Fibroblast of mammary gland (primary cell): ENCODE measurements around the gene CDH23.

Source experiments
- DNase-seq: peaks from one replicate; pipeline ENCODE4 v3.0.0-alpha.2; 2010; ENCODE audit warnings: low read depth
- H3K4me3 ChIP-seq: 2 replicates; pipeline ENCODE4 v1.5.1; 2011; ENCODE audit warnings: low read depth, mild to moderate bottlenecking, low read length, moderate library complexity; ENCODE audit not compliant: control insufficient read depth
- CTCF ChIP-seq: conservative IDR thresholded peaks from 2 replicates; pipeline ENCODE4 v1.5.1; 2011; ENCODE audit warnings: low read depth, low read length, inconsistent platforms; ENCODE audit not compliant: control insufficient read depth, insufficient read depth

Gene CDH23

GRCh38 chr10:71436268-71437125 lies 39.8 kb downstream of the CDH23 start:
- TF ChIP-seq CTCF, result no peak
- DNase-seq, result no peak
- H3K4me3 ChIP-seq, result no peak overlapping the region

- no peak for DNase-seq
- no peak for TF ChIP-seq CTCF
- H3K4me3 ChIP-seq, result no peak overlapping the region
Measured at GRCh38 chr10:71437537-71438092, 40.9 kb downstream of the CDH23 start.

- H3K4me3 ChIP-seq, result no peak overlapping the region
- TF ChIP-seq CTCF, result no peak
- no peak for DNase-seq
Measured at GRCh38 chr10:71438761-71439160, 42.0 kb downstream of the CDH23 start.

- TF ChIP-seq CTCF, result no peak
- no peak for DNase-seq
- no peak overlapping the region for H3K4me3 ChIP-seq
Measured at GRCh38 chr10:71439670-71440425, 43.1 kb downstream of the CDH23 start.

- DNase-seq, result no peak
- no peak overlapping the region for H3K4me3 ChIP-seq
- TF ChIP-seq CTCF, result no peak
Measured at GRCh38 chr10:71440506-71441035, 43.9 kb downstream of the CDH23 start.

GRCh38 chr10:71442000-71442399 lies 45.3 kb downstream of the CDH23 start:
- H3K4me3 ChIP-seq, result no peak overlapping the region
- DNase-seq, result no peak
- no peak for TF ChIP-seq CTCF
